Neuronal stem cell (in vitro differentiated cells): ENCODE measurements around the gene BTN2A1.
"Not testable (repeated sequence)": the region's sequence is repeated elsewhere in the genome, so short reads cannot be mapped to it uniquely, and the experiment has no call there.

Source experiments
- DNase-seq: peaks from one replicate; pipeline ENCODE4 v3.0.0-alpha.2; 2013; ENCODE audit warnings: low spot score
- H2AFZ ChIP-seq: one replicate; pipeline ENCODE4 v1.6.1; 2013; ENCODE audit warnings: mild to moderate bottlenecking, low read length, inconsistent platforms
- H2AK5ac ChIP-seq: 2 replicates; pipeline ENCODE4 v1.6.1; 2013; ENCODE audit warnings: low read depth, mild to moderate bottlenecking, inconsistent platforms, low read length, moderate library complexity, mixed read lengths
- H2BK120ac ChIP-seq: 2 replicates; pipeline ENCODE4 v1.6.1; 2013; ENCODE audit warnings: low read depth, mild to moderate bottlenecking, inconsistent platforms, low read length, moderate library complexity, mixed read lengths
- H2BK12ac ChIP-seq: one replicate; pipeline ENCODE4 v1.6.1; 2013; ENCODE audit warnings: low read length, inconsistent platforms
- H2BK15ac ChIP-seq: 2 replicates; pipeline ENCODE4 v1.6.1; 2013; ENCODE audit warnings: mild to moderate bottlenecking, low read length, inconsistent platforms, mixed read lengths
- H2BK5ac ChIP-seq: one replicate; pipeline ENCODE4 v1.6.1; 2013; ENCODE audit warnings: inconsistent platforms, mild to moderate bottlenecking, low read length, moderate library complexity
- H3K14ac ChIP-seq: one replicate; pipeline ENCODE4 v1.6.1; 2013; ENCODE audit warnings: low read length, inconsistent platforms
- H3K18ac ChIP-seq: 2 replicates; pipeline ENCODE4 v1.6.1; 2013; ENCODE audit warnings: low read length, inconsistent platforms
- H3K23ac ChIP-seq: 2 replicates; pipeline ENCODE4 v1.6.1; 2013; ENCODE audit warnings: low read depth, mild to moderate bottlenecking, mixed read lengths, low read length, inconsistent platforms; ENCODE audit not compliant: poor library complexity
- H3K27ac ChIP-seq: replicated peaks from 3 replicates; pipeline ENCODE4 v1.5.1; 2013; ENCODE audit warnings: low read length, inconsistent platforms
- H3K27me3 ChIP-seq, 3 experiments: 2 replicates each; pipeline ENCODE4 v1.6.1; 2013; ENCODE audit warnings: low read length in 3 of 3, mild to moderate bottlenecking in 2 of 3, inconsistent platforms in 1 of 3, low read depth in 1 of 3, mixed read lengths in 1 of 3, moderate library complexity in 1 of 3; ENCODE audit not compliant: control insufficient read depth in 3 of 3, insufficient read depth in 3 of 3
- H3K36me3 ChIP-seq, 2 donors: replicated peaks in 1 of 2; 2 replicates each; pipeline ENCODE4 v1.6.1; 2013; ENCODE audit warnings: low read length in 2 of 2; ENCODE audit not compliant: control insufficient read depth in 2 of 2, insufficient read depth in 2 of 2
- H3K4ac ChIP-seq: 2 replicates; pipeline ENCODE4 v1.6.1; 2013; ENCODE audit warnings: inconsistent platforms, mild to moderate bottlenecking, low read length, moderate library complexity
- H3K4me1 ChIP-seq, 2 donors: 1 replicate in 1 of 2; 2 replicates in 1 of 2; pipeline ENCODE4 v1.6.1; 2013; ENCODE audit warnings: low read length in 2 of 2, low read depth in 1 of 2; ENCODE audit not compliant: control insufficient read depth in 2 of 2, insufficient read depth in 1 of 2
- H3K4me2 ChIP-seq: one replicate; pipeline ENCODE4 v1.6.1; 2013; ENCODE audit warnings: mild to moderate bottlenecking, low read length, inconsistent platforms; ENCODE audit not compliant: insufficient read depth, poor library complexity, severe bottlenecking
- H3K4me3 ChIP-seq, 2 donors: 2 replicates each; pipeline ENCODE4 v1.5.1; 2013; ENCODE audit warnings: low read length in 2 of 2, mild to moderate bottlenecking in 2 of 2, inconsistent platforms in 1 of 2, moderate library complexity in 1 of 2
- H3K79me1 ChIP-seq: one replicate; pipeline ENCODE4 v1.6.1; 2013; ENCODE audit warnings: low read depth, mild to moderate bottlenecking, inconsistent platforms, low read length, moderate library complexity
- H3K9ac ChIP-seq: one replicate; pipeline ENCODE4 v1.6.1; 2013; ENCODE audit warnings: mild to moderate bottlenecking, low read depth, low read length, inconsistent platforms; ENCODE audit not compliant: poor library complexity
- H3K9me3 ChIP-seq, 2 donors: replicated peaks in 1 of 2; 2 replicates each; pipeline versions ENCODE3 to v1.6.1; 2013; ENCODE audit warnings: low read length in 2 of 2, mild to moderate bottlenecking in 2 of 2, inconsistent platforms in 1 of 2, low read depth in 1 of 2, mixed read lengths in 1 of 2, moderate library complexity in 1 of 2; ENCODE audit not compliant: control insufficient read depth in 2 of 2, insufficient read depth in 1 of 2
- H4K8ac ChIP-seq: one replicate; pipeline ENCODE4 v1.6.1; 2013; ENCODE audit warnings: low read depth, mild to moderate bottlenecking, inconsistent platforms, low read length, moderate library complexity
- H4K91ac ChIP-seq: one replicate; pipeline ENCODE4 v1.6.1; 2013; ENCODE audit warnings: low read length, low read depth, mild to moderate bottlenecking, inconsistent platforms; ENCODE audit not compliant: poor library complexity
- WGBS, 2 donors: extraction: QIAGEN DNeasy Blood & Tissue Kit; methylation state at CpG; one replicate each; pipeline ENCODE4 v1.1.7; 2013; ENCODE audit warnings: missing lambda C conversion rate in 2 of 2, mixed read lengths in 1 of 2; ENCODE audit not compliant: insufficient read length in 2 of 2, insufficient replicate concordance in 1 of 2; ENCODE audit errors: extremely low coverage in 2 of 2; 5-methylcytosine and 5-hydroxymethylcytosine counted together

BTN2A1 gene

GRCh38 chr6:26507658-26508057 lies 49.9 kb downstream of the BTN2A1 start:
- Histone ChIP-seq H2BK5ac (no peak overlapping the region), H3K4me3 (no peak overlapping the region), H2AFZ (no peak overlapping the region), H4K8ac (no peak overlapping the region), H2BK120ac (no peak overlapping the region), H3K23ac (no peak overlapping the region), H2BK12ac (no peak overlapping the region), H2AK5ac (no peak overlapping the region), H3K9ac (no peak overlapping the region), H3K4me2 (no peak overlapping the region), H2BK15ac (no peak overlapping the region), H3K79me1 (no peaks in the 10 kb centered on the region), H3K14ac (no peak overlapping the region), H3K4ac (no peak overlapping the region), H4K91ac (no peak overlapping the region), H3K27ac (no peak overlapping the region), H3K9me3 (no peaks in the 10 kb centered on the region), H3K36me3 (no peaks in the 10 kb centered on the region), H3K4me1 (no peaks in the 10 kb centered on the region), H3K27me3 (peaks cover 0 to 42% (median 0%) of the 10 kb centered on the region in 3 experiments), H3K18ac (no peak overlapping the region)
- no CpG with 5 or more reads among the region's 3 CpGs for WGBS, 2 donors
- no peak for DNase-seq

GRCh38 chr6:26511033-26511432 lies 53.3 kb downstream of the BTN2A1 start:
- H3K14ac ChIP-seq, H3K79me1 ChIP-seq, H2AFZ ChIP-seq, H3K4ac ChIP-seq, H2AK5ac ChIP-seq, H3K23ac ChIP-seq, H4K8ac ChIP-seq, H3K36me3 ChIP-seq, H3K18ac ChIP-seq, H3K4me1 ChIP-seq, H3K4me3 ChIP-seq, H4K91ac ChIP-seq, H3K9ac ChIP-seq, H2BK12ac ChIP-seq, H3K9me3 ChIP-seq, H3K4me2 ChIP-seq, H3K27ac ChIP-seq, DNase-seq, H2BK15ac ChIP-seq, H2BK120ac ChIP-seq, H2BK5ac ChIP-seq: not testable (repeated sequence)
- WGBS, 2 donors, result no CpG with 5 or more reads among the region's 8 CpGs
- H3K27me3 ChIP-seq, result peaks cover 0 to 20% (median 0%) of the 10 kb centered on the region in 3 experiments

- Histone ChIP-seq H3K4me1 (no peaks in the 10 kb centered on the region), H4K91ac (no peak overlapping the region), H2AFZ (peak overlapping the region; percentile 48), H2BK15ac (no peak overlapping the region), H2BK5ac (no peak overlapping the region), H2BK12ac (no peak overlapping the region), H3K36me3 (no peaks in the 10 kb centered on the region), H3K4me2 (no peak overlapping the region), H3K9ac (no peak overlapping the region), H3K27ac (no peak overlapping the region), H3K18ac (no peak overlapping the region), H4K8ac (no peak overlapping the region), H3K27me3 (peaks cover 0 to 4% (median 0%) of the 10 kb centered on the region in 3 experiments), H3K79me1 (no peaks in the 10 kb centered on the region), H2AK5ac (no peak overlapping the region), H2BK120ac (no peak overlapping the region), H3K4ac (no peak overlapping the region), H3K9me3 (no peaks in the 10 kb centered on the region), H3K23ac (no peak overlapping the region), H3K14ac (no peak overlapping the region), H3K4me3 (no peak overlapping the region)
- WGBS, 2 donors, result no CpG with 5 or more reads among the region's 2 CpGs
- DNase-seq, result no peak
Measured at GRCh38 chr6:26514984-26515383, 57.2 kb downstream of the BTN2A1 start.

- H3K27ac ChIP-seq, result no peak overlapping the region
- H2BK15ac ChIP-seq, result no peak overlapping the region
- no peaks in the 10 kb centered on the region for H3K36me3 ChIP-seq
- no peak overlapping the region for H4K8ac ChIP-seq
- no peak overlapping the region for H3K18ac ChIP-seq
- no peak overlapping the region for H2AK5ac ChIP-seq
- no peak overlapping the region for H3K4me2 ChIP-seq
- no peak overlapping the region for H2BK12ac ChIP-seq
- H4K91ac ChIP-seq, result no peak overlapping the region
- no peak overlapping the region for H3K23ac ChIP-seq
- no peak overlapping the region for H2BK5ac ChIP-seq
- H3K4me3 ChIP-seq, result no peak overlapping the region
- no peak for DNase-seq
- peaks cover 0 to 2% (median 0%) of the 10 kb centered on the region in 3 experiments for H3K27me3 ChIP-seq
- H3K79me1 ChIP-seq, result no peaks in the 10 kb centered on the region
- no peak overlapping the region for H2AFZ ChIP-seq
- H3K9me3 ChIP-seq, result no peaks in the 10 kb centered on the region
- peaks cover 0 to 5% of the 10 kb centered on the region in 2 donors for H3K4me1 ChIP-seq
- H3K4ac ChIP-seq, result no peak overlapping the region
- no peak overlapping the region for H3K9ac ChIP-seq
- no CpG with 5 or more reads among the region's 9 CpGs for WGBS, 2 donors
- H3K14ac ChIP-seq, result no peak overlapping the region
- H2BK120ac ChIP-seq, result no peak overlapping the region
Measured at GRCh38 chr6:26516481-26517427, 59.0 kb downstream of the BTN2A1 start.
